HL-60/S4 treated with retinoic acid at 250 ng/mL for 4 days and 3 days (cell line): ENCODE measurements around the gene SLC15A5.

Experiments
- in situ Hi-C: fragments of 300-500 bp; cut with MboI; formaldehyde crosslinking; loops from 2 replicates; pipeline ENCODE4 v1.7.0; 2022; ENCODE audit warnings: low sequenced_read_pairs

SLC15A5 gene

DNA sequence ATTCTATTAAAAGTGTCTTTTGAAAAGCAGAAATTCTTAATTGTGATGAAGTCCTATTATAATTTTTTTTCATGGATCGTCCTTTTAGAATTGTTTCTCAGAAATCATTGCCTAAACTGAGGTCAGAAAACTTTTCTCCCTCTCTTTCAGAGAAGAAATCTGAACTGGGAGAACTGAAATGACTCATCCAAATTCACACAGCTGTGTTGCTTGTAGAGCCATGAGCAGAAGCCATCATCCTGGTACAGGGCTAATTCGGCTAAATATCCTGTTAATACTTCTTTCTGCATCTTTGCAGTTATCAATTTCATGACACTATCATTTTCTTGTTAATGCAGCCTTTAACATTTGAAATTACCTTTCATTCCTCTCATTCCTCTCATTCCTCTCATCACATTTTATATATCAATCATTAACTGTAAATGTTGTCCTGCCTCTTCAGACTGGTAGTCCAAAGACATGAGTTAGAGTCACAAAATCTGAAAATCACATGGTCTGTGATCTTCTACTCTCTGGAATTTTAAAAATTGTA is 15.5 kb downstream of the SLC15A5 start:
- in situ Hi-C loops, result no loop called here

DNA sequence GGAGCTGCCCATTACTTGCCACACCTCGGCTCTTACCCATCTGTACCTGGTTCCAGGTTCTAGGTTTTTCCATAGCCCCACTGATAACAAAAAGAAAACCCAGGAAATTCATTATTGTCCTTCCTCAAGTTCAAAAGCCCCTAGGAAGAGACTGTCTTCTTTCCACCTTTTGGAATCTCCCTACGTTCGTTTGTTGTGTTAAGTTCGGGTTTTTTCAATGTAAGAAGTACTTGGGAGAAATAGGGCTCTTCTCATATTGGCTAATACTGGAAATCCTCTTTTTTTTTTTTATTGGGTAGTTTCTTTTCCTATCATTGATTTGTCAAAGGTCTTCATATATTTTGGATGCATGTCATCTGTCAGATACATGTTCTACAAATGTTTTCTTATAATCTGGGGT is 17.3 kb downstream of the SLC15A5 start:
- in situ Hi-C loops, result no loop called here

DNA sequence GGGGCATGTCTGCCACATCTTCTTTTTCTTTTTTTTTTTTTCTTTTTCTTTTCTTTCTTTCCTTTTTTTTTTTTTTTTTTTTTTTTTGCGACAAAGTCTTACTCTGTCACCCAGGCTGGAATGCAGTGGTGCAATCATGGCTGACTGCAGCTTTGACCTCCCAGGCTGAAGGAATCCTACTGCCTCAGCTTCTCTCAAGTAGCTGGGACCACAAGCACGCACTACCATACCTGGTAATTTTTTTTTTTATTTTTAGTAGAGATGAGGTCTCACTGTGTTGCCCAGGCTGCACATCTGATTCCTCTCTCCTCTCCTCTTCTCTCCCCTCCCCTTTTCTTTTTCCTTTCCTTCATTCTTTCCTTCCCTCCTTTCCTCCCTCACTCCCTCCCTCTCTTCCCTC is 18.5 kb downstream of the SLC15A5 start:
- in situ Hi-C loops, result no loop called here

DNA sequence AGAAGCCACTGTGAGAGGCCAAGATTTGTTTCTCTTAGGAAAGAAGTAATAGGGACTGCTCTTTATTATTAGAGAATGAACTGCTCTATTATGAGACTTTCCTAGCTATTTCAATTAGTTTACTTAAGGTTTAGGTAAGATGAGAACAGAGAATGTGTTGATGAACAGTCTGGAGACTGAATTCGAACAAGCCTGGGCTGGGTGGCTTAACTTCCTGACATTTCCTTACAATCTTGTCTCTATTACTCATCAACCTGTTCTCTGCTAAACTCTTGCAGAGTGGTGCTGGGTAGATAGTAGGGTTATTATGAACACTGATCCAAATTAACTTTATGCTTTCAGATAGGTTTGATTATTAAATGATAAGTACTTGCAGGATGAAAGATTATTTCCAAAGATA is 31.2 kb downstream of the SLC15A5 start:
- in situ Hi-C loops, result no loop called here

DNA sequence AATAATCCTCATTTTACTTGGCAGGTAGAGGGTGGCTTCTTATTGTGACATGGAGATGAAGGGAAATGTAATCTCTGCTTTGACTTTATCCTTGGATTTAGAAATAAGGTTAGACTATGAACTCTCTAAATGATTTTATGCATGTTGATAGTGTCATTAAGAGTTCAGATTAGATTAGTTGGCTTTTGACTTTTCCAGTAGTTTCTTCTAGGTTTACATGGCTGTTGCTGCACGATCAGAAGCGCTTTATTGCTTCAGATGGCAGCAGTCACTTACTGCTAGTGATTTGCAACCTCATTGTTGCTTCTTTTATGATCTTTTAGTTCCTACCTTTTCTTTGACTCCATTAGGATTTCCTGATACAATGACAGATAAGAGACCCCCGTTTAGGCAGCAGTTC is 32.3 kb downstream of the SLC15A5 start:
- in situ Hi-C loops, result no loop called here

DNA sequence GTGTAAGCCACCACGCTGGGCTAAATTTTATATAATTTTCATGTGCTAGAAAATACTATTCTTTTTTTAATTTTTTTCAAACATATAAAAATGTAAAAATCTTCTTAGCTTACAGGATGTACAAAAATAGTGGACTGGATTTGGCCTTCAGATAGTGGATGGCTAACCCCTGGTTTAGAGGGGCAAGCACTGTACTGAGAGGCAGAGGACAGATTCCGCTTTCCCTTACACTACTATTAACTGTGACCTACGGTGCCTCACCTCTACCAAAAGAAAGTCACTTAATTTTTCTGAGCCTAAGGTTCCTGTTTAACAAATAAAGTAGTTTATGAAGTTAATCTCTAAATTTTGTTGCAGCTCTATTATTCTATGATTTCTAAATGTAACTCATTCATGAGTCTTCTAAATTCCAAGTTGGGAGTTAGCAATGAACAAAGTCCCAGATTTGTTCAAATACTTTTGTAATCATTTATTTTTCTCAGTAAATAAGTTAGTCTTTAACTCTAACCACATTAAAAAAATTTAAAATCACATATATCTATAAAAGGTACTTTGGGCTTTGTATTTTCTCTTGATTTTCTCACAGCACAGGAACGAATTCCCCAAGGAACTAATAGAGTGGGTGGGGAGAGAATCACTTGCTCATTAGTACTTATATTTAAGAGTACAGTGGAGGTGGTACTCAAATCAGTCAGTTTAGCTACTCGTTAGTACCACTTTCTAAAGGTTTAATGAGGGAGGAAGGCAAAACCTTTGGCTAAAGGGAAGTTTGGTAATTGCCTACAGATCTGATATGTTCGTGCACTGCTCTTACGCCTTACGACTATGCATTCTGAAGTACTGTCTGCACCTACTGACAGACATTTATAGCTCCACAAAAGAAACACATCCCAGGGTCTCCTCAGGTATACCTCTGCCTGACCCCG is 33.7 kb downstream of the SLC15A5 start:
- in situ Hi-C loops, result no loop called here

DNA sequence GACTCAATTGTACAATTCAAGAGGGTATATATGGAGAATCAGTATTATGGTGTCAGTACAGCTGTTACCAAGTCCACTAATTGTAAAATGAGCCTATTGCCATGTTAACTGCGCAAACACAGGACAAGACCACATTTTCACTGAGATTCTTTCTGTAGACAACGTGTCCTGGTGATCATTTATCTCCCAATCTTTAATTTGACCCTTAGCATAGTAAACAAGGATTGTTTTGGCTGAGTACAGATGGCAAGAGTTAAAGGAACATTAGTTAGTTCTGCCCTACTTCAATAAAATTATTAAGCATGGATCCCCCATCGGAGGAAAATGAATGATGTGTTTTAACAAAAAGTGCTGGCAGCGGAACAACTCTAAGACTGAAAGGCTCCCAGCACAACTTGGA is 36.1 kb downstream of the SLC15A5 start:
- in situ Hi-C loops, result no loop called here

DNA sequence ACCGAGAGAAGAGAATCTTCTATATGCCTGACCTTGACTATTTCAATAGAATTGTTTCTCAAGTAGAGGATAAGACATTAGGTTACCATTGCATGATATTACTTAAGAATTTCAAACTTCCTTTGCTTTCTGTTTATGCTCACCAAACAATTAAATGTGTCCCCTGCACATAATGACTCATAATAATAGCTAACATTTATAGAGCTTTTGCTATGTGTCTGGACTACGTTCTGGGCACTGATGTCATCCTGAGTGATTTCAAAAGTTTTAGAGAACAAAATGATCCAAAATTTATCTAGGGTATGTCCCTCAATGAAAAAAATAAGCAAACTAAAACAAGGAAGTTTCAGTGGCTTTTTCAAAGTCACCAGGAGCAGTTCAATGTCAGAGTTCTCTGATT is 38.8 kb downstream of the SLC15A5 start:
- in situ Hi-C loops, result no loop called here

DNA sequence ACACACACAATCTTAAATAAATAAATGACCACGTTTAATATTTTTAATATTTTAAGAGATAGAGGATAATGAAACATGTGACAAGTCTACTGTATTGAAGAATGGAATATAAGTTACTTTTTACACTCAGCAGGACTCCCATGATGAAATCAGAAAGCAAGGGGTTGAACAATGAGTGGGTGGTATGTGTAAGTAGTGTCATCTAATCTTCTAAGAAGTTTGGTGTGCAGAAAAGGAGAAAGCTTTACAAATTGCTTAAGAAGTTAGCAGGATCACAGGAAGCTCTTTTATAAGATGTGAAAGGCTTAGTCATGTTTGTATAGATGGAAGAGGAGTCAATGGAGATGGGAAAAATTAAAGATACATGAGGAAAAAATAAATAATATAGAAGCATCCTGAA is 47.8 kb downstream of the SLC15A5 start:
- in situ Hi-C loops, result no loop called here

DNA sequence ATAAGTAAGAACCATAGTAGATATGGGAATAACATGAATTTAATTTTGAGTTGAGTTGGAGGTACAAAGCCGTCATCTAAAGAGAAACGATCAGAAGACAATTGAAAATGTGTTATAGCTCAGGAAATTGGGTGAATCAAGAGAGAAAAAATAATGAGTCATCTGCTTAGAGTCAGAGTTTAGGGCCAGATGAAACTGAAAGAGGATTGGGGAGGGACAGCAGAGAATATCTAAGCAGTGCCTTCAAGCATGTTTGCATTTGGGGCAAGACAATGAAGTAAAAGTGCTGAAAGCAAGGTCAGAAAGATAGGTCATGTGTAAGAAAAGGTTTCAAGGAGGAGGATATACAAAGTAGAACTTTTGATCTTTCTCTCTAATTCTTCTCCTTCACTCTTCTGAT is 49.4 kb downstream of the SLC15A5 start:
- in situ Hi-C loops, result no loop called here

DNA sequence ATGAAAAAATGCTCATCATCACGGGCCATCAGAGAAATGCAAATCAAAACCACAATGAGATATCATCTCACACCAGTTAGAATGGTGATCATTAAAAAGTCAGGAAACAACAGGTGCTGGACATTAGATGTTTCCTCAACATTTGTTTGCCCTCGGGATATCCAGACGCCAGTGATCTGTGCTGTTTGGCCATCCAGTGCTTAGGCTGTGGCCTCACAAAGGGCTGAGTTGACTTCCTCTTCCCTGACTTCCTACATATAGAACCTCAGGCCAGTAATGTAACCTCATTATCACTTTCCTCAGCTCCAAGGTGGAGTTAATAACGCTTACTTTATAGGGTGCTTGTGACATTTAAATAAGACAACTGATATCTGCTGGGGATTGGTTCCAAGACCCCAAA is 51.8 kb downstream of the SLC15A5 start:
- in situ Hi-C loops, result no loop called here

DNA sequence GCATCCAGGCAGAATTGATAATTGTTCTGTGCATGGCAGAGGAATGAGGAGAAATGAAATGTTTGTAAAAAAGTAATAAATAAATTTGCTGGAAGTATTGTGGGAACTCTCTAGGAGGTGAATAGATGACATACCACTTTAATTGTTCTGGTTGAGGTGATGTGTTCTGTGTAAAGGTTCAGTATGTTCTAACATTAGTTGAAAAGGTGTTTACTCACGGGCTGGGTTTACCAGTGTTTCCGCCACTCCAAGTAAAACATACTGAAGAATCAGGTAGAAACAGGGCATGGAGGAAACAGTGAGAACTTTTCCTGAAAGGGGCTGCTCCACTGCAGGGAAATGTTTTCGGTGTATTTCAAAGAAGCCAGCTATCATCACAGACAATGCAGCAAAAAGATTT is 53.3 kb downstream of the SLC15A5 start:
- in situ Hi-C loops, result no loop called here

DNA sequence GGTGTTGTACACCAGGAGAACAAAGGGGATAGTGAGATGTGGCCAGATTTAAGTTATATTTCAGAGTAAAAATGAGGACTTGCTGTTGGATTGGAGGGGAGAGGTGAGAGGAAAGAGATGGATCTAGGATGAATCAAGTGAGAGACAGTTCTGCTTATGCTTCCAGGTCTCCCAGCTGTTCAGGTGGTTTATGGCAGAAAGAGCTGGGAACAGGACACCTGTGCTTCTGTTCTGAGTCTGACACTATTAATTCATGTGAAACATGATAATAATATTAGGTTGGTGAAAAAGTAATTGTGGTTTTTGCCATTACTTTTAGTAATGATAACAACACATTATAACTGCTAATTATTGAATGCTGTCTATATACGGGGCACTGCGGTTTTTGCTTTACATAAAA is 55.7 kb downstream of the SLC15A5 start:
- in situ Hi-C loops, result no loop called here

DNA sequence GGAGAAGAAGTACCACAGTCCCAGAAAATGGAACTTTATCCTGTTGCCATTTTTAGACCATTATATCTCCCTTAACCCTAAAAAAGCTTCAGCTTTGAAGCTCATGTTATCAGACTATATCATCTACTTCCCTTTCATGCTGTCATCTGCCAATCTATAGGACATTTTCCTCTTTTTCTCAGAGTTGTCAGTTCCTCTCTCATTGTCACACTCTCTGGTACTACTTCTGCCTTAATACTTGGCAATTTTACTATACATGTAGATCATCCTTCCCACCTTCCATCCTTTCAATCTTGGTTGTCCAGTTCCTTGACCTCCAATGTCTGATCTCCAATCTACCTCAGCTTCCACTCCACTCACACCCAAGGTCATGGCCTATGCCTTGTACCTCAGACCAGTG is 57.4 kb downstream of the SLC15A5 start:
- in situ Hi-C loops, result no loop called here

DNA sequence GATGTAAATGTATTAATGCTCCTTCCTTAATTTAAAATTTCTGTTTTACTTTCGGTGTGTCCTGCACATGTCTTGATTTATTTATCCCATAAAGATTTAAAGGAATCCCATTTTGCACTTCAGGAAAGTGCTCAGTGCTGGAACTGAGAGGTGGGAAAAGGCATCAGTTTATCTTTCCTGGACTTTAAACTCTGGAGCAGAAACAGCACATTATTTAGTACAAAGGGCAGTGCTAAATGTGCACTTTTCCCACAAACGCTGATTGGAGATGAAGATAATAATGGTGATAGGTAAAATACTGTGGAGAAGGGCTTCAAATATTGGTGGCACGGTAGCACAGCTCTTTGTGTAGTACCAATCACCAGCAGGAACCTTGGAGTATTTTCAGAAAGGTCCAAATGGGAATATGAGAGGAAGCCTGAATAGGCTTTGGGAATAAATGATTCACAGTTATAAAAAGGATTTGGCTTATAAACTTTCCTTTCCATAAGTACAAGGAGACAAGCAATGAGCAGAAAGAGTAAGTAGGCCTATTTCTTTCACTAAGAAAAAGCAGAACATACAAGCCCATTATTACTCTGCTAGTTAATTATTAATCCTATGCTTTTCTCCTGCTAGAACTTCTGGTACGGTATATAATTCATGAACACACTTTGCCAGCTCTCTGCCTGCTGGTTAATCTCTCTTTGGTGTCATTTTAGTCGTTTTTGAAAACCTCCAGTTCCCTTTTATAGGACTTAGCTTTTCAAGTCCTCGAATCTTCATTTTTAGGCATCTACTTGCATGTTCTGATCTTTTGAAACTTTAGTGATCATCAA is 58.3 kb downstream of the SLC15A5 start:
- in situ Hi-C loops, result no loop called here

DNA sequence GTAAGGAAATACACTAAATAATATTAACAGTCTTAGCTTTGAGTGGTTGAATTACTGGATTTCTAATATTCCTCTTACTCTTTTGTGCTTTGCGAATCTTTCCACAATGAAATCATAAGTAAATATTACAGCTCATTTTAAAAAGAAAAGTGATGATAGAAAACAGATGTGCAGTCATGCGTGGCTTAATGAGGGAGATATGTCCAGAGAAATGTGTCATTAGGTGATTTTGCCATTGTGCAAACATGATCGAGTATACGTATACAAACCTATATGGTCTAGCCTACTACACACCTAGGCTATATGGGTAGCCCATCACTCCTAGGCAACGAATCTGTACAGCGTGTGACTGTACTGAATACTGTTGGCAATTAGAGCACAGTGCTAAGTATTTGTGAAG is 59.3 kb downstream of the SLC15A5 start:
- in situ Hi-C loops, result no loop called here

DNA sequence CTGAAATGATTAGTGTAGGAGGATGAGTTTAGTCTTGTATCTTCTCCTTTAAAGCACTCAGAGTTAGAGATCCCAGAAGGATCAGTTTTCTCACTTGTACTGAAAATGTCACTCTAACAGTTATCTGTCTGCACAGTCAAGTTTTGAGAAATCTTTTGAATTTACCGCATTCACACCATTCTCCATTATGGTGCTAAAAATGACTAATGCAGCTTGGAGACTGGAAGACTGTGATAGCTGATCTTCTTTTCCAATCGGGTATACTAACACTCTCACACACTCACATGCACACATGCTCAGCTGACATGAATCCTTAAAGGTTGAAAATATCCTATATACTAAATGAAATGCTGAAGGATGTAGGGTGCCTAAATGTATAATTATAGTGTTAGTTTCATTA is 65.8 kb downstream of the SLC15A5 start:
- in situ Hi-C loops, result no loop called here

DNA sequence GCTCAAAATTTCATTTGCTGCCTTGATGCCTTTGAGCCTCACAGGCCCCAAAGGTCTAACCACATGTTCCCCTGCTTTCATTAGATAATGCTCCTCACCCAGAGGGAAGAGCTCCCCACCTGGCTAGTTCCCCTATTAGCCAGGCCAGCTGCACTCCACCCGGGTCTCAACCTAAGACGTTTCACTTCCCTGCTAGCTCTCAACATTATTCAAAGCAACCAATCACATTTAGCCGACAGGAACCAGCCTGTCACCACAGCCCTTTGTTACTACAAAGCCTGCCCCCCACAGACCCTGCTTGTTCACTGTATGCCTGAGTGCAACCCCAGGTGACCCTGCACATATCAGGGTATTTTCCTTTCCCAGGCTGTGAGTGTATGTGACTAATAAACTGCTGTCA is 78.6 kb downstream of the SLC15A5 start:
- in situ Hi-C loops, result no loop called here

DNA sequence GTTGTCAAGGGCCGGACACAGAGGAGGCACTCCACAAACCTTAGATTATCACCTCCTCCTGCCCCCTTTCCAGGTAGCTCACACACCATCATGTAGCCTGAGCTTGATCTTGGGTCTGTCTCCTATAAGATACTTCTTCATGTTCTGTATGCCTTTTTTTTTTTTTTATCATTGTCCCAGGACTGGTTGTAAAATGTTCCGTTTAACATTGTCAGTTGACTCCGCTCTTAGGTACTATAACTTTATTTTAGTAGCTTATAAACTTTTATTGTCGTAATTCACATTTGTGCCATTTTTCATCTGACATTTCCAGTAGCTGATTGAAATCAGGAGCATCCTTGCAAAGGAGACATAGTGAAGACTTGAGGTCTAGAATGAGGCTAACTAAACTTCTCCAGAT is 79.9 kb downstream of the SLC15A5 start:
- in situ Hi-C loops, result no loop called here

DNA sequence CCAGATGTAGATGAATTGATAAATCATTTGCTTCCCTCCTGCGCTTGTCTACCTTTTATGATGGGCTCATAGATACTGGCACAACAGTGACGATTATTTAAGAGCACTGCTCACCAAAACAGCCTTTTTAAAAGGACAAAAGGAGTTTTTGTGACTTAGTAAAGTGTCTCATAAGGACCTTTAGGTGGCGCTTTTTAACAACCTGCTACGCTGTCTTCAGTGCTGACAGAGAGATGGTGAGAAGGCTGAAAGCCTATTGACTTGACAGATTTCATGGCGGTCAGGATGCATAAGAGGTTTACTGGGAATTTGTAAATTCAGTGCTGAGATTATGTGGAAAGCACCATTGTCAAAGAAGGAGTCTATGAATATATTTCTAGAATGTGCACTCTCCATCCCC is 87.6 kb downstream of the SLC15A5 start:
- in situ Hi-C loops, result no loop called here

DNA sequence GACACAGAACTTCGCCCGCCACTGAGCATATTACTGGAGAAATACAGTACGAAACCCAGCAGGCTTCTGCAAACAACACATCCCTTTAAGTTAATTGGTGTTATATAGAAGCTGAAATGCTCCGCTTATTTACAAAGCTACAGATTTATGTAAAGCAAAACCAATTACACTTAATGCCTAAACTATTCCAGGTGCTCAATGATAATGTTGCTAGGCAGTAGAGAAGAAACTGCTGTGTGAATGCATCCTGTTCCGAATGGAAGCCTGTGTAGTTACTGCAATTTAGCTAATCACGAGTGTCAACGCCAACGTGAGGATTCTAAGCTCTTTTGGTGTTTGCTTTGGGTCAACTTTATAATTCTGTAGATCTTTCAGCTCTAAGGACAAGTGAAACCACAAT is 89.8 kb downstream of the SLC15A5 start:
- in situ Hi-C loops, result no loop called here

DNA sequence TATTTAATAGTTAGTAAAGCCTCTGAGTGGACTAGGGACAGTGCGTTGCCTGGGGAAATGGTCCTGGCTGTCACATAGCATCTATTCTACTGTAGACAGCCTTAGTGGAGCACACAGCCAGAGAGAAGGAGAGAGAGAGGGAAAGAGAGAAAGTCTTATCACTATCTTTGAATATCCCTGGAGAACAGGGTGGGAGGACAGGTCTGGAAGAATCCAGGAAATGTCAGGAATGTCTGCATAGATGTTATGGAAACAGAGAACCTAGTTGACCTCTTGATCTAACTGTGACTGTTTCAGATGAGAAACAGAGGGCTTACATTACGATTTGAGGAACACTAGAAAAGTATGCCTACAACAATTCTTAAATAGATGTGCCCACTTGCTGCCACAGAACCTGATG is 92.8 kb downstream of the SLC15A5 start:
- in situ Hi-C loops, result no loop called here
